Activated T-cell treated with anti-CD3 and anti-CD28 coated beads for 1 hour (primary cell): ENCODE data around the gene TBX2.

Source experiments
- DNase-seq: peaks from one replicate; pipeline ENCODE4 v3.0.0-alpha.2; 2020; ENCODE audit warnings: low read depth

The TBX2 gene

DNA sequence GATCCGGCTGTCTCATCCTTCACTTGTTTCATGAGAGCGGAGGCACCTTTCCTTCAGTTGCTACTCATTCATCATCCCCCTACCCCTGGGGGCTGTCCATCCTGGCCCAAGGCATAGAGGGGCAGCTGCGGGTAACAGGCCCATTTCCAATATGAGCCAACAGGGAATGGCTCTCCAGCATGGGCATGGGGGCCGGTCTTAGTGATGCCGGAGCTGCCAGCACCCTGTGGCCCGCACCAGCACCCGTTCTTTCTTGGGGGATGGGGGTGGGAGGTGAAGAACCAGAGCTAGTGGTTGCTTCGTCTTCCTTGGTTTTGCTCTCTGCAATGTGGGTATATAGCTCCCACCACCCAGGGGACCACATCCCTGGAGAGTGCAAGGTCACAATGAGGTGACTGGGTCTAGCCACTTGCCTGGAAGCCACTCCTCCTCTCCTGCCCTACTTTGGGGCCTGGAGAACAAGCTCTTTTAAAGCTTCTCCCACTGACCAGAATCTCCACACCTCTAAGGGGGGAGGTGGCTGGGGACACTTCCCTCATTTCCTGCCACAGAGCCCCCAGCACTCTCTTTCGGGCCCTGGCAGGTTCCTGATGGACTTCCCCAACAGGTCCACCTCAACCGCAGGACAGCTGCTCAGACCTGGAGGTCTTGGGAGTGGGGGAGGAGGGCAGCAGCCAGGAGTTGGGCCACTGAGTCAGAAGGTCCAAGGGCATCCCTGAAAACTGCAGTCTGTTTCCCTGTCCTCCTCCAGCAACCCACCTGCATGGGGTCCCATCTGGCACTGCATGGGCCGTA is 11.9 kb upstream of the TBX2 start:
- no peak for DNase-seq

DNA sequence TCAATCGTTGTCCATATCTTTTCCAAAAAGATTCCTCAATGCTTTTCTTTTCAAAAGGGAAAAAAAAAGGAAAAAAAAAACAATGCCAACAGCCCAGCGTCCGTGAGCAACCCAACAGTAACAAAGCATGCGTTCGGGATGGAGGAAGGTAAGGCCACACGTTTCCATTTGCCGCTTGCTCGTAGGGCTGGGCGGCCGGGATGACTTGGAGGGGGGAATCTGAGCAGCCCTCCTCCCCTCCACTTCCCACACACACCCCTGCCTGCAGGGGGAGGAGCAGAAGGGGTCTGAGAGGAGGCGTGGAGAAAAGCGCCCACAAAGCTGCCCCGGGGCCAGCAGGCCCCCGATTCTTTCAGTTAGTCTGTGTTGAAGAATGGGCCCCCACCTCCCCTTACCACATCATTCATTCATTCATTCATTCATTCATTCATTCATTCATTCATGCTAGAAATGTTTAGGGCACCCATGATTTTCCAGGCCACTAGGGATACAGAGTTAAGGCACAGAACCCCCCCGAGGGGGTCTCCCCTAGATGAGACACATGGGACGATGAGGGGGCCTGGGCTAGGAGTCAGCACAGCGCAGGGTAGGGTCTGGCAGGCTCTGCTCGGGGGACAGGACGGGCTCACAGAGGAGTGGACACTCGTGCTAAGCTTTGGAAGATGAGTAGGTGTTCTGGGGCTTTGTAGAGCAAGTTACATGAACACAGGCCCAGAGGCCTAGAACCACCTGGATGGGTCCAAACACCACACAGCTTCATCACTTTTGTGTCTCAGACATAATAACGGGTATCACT is 10.9 kb upstream of the TBX2 start:
- no peak for DNase-seq

DNA sequence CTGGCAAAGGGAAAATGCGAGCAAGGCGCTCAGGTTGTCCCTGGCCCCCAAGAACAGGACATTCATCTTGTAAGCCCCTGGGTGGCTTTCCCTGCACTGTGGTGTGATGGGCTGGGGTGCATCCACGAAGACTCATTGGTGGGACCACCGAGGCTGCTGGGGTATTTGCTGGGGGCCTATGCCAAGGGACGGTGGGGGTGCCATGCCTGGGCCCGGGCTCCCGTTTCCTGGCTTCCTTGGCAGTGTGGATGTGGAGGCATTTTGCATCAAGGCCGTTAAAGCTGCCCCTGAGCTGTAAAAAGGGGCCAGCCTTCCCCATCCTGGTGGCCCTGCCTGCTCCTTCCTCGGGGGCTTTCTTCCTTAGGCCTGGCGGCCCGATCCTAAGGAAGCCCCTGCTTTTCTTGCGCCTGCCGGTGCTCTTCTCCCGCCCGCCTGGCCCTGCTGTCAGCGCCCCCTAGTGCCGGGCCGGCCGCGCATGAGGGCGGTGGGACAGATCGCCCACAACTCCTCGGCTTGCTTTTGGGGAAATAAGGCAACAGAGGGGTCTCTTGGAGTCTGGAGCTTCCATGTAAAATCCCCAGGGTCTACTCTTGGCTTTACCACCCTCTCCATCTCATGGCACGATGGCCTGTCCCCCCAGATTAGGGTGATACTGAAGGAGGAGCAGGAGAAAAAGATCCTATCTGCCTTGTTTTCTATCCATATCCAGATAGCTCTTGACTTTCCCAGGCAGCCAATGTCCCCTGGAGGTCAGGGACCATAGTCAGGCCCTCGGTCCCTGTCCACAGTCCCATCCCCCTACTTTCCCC is 9.8 kb upstream of the TBX2 start:
- DNase-seq, result peak; percentile 30

DNA sequence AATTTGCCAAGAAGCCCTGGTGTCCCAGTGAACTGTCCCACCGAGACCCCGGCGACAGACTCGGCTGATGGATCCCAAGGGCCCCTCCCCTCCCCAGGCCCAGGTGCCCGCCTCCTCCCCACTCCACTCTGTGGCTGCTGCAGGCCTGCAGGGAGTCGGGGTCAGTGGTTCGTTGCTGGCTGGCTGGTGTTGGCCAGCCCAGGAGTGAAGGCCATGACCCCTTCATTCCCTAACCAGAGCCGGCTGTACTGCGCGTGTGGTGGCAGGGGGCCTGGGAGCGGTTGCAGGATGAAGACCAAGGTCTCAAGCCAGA is 9.2 kb upstream of the TBX2 start:
- no peak for DNase-seq

DNA sequence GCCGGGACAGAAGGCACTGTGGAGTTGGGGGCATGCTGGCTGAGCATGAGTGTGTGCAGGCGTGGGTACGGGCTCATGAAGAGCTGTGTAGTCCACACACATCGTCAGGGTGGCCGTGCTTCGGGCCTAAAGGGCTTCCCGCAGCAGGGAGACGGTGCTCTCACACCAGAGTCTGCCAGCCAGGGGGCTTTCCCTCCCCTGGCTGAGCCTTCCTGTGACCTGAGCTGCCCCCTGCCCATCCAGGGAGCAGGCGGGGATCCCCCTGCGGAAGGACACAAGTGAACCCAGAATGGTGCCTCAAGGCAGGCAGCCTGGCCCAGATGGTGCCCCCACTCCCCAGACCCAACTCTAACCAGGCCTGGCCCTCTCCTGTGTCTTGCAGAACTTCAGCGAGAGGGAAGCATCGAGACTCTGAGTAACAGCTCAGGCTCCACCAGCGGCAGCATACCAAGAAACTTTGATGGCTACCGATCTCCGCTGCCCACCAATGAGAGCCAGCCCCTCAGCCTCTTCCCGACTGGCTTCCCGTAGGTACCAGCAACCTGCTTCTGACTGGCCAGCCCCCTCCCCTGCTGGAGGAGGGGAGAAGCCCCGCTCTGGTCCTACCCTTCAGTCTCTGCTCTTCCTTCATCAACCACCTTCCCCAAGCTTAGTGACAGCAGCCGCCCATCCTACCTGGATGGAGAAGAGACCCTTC is 7.9 kb upstream of the TBX2 start:
- DNase-seq, result no peak

DNA sequence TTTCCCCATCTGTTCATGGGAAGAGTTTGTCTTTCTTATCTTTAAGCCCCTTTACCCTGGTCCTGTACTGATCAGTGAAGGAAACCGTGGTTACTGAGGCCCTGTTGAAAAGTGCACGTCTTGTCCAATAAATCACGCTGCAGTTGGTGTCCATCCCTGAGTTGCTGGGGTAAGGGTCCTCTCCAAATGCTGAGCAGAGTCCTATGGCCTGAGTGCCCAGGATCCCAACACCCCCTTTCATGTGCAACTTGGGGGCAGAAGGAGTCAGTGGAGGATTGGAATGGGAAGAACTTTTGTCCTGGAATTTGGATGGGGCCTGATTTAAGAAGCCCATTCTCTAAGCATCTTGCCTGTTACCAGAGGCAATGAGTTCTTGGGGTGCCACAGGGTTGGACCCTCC is 7.0 kb upstream of the TBX2 start:
- DNase-seq, result no peak

DNA sequence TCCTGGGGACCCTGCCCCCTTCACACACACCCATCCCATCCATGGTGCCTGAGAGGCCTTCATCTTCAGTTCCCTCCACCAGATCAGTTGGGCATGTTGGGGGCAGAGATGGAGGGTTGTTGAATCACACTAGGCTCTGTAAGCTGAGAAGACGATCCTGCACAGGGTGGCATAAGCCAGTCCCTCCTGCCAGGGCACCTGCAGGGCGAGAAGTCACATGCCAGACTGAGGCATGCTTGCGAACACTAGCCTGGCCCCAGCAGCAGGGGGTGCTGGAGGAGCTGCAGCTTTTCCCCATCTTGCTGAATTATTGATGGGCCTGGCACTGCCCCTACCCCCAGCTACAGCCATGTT is 6.1 kb upstream of the TBX2 start:
- no peak for DNase-seq

DNA sequence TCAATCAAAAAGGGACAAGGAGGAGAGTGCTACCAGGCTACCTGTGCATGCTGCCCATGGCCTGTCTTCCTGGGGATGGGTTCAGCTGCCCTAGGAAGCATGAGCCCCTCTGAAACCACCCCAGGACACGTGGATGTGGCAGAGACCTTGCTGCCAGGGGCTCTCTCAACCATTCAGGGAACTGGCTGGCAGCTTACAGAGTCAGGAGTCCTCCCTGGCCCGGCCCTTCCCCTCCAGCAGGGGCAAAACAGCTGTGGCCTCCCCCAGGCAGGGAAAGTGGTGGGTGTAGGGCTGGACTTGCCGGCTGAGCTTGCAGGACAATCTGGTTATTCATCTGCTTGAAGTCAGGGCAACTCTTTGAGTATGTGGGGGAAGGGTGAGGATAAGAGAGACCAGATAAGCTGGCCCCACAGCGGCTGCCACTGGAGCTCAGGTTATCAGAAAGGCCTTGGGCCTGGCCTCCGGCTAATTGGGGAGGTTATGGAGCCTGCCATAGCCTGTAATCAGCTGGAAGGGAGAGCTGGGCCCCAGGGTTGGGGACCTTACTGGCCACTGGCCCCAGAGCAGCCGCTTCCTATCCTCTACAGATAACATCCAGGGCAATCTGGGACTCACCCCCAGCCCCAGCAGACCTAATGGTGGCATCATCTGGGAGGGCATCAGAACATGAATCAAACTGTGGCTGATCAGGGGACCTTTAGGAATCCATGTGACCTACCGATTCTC is 5.6 kb upstream of the TBX2 start:
- DNase-seq, result no peak

DNA sequence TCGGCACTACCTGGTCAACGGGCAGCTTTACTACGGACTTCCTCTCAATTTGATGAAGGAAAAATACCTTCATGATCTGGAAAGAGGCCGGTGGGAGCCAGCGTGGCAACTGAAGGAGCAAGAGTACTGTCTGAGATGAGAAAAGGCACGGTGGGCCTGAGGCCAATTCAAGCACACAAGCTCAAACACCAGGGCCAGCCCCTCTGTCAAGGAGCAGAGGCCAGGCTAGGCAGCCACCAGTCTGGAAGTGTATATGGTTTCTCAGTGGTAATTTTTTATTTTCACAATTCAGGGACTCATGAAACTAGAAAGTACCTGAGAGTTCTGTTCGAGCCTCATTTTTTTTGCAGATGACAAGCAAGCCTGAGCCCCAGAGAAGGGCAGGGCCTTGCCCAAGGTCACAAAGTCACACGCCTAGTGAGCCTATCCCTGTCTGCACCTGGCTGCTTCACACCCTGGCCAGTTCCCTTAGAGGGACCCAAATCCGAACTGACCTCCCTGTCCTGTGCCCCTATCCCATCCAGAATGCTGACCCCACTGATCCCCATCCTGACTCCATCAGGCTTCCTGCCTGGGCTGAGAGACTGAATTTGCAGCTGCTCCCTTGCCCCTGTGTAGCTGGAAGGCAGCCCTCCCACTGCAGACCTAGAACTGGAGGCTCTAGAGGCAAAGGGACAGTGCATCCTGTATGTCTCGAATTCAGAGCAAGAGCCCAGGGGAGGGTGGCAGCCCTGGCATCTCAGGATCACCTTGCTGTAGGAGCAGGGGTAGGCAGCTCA is 4.8 kb upstream of the TBX2 start:
- no peak for DNase-seq

DNA sequence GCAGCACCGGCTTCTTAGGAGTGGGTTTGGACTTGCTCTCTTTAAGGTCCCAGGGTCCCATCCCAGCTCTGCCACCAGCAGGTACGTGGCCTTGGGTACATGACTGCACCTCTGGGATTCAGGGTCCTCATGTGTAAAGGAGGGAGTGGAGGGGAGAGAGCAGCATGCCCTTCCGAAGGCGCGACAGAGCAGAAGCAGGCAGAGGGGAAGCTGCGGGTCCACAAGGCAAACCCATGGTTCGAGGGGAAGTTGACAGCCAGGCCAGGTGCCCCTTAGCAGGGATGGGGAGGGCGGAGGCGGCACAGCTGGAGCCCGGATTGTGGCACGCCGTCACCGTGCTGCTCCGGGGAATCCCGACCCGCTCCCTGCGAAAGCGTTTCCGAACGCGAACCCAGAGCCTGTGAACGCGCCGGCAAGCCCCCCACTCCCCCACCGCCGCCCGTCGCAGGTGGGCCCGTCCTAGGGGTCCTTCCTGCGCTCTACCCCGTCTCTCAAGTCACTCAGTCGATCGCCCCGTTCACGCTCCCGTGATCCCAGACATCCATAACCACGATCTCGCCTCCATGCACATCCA is 4.1 kb upstream of the TBX2 start:
- DNase-seq, result no peak

DNA sequence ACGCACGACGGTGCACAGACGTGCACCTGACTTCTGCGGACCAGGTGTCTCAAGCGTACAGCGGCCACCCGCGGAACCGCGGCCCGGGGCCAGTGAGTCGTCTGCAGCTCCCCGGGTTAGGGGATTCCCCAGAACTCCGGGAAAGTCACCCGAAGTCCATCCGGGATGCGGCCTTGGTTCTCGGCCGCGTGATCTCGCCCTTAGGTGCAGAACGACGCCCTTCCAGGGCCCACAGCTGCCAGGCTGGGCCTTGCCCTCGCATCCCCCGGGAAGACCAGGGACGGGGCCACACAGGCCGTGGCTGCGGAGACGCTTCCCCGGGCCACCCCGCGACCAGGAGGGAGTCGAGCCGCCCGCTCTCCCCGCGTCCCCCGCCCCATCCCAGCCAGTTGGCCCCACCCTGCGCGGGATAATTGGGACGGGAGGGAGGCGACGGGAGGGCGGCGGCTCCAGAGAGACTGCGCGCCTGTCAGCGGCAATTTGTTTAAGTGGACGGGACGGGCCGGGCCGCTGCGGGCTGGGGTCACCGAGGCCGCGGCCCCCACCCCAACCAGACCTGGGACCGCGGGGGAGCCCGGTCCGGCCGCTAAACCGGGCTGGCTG is 3.6 kb upstream of the TBX2 start:
- no peak for DNase-seq

DNA sequence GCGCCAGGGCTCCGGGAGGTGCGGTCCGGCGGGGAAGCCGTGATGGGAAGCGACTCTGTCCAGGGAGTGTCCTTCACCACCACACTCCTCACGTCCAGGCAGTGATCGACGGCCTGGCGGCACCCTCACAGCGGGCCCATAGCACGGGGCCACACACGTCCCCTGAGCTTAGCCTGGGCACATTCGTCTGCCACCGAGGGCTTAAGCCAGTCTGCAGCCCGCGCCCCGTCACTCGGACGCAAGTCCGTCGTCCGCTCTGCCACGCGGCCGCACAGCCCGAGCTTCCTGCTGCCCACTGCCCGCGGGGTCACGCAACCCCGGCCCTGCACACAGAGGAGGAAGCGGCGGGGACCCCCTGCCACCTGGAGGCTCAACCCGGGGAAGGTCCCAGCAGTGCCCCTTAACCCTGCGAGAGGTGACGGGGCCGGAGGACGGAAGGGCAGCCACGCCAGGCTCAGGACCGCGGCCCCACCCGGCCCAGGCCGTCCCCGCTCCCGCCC is 3.0 kb upstream of the TBX2 start:
- DNase-seq, result no peak

DNA sequence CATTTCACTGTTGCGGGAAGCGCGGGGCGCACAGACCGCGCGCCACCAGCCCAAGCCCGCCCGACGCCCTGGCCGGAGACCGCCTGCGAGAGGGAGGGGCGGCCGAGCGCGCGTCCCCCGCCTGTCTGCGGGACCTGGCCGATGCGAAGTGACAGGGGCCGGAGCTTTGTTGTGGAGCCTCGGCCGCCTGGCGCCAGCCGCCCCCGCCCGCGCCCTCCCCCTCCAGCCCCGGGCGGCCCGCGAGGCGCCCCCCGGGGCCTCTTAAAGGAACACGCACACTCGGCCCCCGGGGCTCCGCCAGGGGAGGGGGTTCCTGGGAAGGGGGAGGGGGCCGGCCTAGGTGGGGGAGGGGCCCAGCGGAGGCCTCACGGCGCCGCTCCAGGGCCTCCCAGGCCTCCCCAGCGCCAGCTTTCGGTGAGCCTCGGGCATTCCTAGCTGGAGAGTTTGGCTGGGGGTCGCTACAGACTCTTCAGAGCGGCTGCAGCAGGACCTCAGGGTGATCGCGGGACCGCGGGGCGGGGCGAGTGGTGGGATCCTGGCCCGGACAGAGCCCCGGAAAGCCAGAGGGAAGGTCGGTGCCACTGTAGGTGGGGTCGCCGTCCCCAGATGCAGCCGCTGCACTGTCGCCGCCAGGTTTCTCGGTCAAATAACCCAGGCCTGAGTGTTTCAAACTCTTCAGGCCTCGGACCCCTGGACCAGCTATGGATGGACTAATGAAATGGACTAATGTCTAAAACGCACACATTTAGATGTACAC is 2.4 kb upstream of the TBX2 start:
- no peak for DNase-seq

DNA sequence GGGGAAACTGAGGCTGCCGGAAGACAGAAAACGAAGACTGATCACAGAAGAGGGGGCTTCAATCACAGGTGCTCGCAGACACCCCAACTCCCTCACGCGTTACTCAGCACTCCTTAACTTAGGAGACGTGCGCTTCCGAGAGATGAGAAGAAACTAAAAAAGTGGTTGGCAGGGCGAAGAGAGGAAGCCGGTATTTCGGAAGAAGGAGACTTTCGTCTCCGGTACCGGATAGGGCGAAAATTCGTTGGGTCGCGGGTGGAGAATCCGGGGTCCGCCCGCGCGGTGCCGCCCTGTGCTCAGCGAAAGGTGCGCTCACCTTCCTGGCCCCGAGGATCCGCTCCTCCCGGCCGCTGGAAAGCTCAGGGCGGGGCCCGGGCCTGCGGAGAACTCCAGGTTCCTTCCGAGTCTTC is 917 bp upstream of the TBX2 start:
- DNase-seq, result no peak

DNA sequence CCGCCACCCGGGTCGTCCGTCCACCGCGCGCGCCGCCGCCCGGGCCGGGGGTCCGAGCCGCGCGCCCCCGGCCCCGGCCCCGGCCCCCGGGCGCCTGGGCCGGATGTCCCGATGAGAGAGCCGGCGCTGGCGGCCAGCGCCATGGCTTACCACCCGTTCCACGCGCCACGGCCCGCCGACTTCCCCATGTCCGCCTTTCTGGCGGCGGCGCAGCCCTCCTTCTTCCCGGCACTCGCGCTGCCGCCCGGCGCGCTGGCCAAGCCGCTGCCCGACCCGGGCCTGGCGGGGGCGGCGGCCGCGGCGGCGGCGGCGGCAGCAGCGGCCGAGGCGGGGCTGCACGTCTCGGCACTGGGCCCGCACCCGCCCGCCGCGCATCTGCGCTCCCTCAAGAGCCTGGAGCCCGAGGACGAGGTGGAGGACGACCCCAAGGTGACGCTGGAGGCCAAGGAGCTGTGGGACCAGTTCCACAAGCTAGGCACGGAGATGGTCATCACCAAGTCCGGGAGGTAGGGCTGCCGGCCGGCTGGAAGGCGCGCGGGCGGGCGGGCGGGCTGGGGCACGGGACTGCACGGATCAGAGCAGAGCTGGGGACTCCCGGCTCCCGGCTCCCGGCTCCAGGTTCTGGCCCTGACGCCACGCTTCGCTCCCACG is 548 bp downstream of the TBX2 start:
- no peak for DNase-seq

DNA sequence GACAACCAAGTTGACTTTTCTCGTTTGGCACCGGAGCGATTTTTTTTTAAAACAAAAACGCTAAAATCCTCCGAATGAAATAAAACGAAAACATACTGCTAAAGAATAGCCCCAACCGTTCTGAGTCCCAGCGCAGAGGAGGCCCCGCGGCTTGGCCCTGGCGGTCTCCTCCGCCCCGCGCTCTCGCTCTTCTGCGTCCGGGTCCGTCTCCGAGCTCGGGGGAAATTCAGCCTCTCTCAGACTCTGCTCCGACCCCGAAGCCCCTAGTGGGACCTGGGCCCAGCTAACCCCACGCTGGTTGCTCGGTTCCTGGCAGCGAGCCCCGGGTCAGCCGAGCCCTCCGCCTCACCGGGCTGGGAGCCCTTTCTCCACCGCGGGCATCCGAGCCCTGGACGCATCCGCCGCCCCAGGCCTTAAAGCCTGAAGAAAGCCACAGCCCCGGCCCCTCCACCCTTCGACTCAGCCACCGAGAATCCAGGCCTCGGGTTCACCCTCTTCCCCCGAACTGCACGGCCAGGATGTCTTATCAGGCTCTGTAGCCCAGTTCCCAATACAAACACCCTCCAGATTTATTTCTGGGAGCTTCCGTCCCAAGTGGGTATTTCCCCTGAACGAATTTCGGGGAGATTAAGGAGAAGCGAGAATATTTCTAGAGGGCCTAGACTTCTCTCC is 1.2 kb downstream of the TBX2 start:
- DNase-seq, result no peak

DNA sequence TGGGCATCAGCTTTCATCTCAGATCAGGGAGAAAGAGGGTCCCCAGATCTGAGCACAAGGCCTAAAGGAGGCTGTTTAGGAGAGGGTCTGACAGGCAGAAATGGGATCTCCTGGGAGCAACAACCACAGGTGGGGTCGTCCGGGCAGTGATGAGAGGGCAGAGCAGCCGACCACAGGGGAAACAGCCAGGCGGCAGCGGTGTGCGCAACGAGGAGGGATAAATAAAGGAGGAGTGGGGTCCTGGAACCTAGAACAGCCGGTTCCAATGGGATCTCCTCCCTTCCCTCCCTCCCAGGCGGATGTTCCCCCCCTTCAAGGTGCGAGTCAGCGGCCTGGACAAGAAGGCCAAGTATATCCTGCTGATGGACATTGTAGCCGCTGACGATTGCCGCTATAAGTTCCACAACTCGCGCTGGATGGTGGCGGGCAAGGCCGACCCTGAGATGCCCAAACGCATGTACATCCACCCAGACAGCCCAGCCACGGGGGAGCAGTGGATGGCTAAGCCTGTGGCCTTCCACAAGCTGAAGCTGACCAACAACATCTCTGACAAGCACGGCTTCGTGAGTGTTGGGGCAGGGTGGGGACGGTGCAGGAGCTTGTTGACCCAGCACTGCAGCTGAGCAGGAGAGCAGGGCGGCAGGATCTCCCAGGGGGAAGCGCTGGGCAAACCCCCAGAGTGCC is 1.9 kb downstream of the TBX2 start:
- DNase-seq, result no peak
